ENCODE measurements around the gene CNOT2.

The CNOT2 gene

DNA sequence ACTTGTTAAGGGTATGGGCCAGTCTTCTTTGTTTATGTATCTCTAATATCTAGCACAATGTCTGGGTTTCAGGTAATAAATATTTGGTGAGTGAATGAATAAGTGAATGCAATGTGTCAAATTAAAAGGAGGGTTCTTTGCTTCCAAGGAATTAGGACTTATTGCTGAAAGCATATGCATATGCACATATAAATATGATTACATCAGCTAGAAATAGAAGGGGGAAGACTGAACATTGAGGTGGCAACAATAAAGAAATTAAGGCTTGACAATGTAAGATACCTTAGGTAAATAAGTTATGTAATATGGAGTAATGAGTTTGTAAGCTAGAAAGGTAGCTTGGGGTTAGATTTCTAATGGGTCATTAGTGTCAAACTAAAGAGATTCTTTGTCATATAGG is 160.6 kb downstream of the CNOT2 start:
- Mint-ChIP-seq H3K4me1 (no peaks in the 10 kb centered on the region), H3K27me3 (ENCODE audit: low read depth, poor library complexity) (no peaks in the 10 kb centered on the region), H3K9me3 (no peaks in the 10 kb centered on the region), H3K4me3 (no peak overlapping the region), H3K27ac (no peak overlapping the region), H3K36me3 (ENCODE audit: low read depth) (peaks cover 67% of the 10 kb centered on the region)
- no peak for DNase-seq
- TF ChIP-seq, protein P1, sequence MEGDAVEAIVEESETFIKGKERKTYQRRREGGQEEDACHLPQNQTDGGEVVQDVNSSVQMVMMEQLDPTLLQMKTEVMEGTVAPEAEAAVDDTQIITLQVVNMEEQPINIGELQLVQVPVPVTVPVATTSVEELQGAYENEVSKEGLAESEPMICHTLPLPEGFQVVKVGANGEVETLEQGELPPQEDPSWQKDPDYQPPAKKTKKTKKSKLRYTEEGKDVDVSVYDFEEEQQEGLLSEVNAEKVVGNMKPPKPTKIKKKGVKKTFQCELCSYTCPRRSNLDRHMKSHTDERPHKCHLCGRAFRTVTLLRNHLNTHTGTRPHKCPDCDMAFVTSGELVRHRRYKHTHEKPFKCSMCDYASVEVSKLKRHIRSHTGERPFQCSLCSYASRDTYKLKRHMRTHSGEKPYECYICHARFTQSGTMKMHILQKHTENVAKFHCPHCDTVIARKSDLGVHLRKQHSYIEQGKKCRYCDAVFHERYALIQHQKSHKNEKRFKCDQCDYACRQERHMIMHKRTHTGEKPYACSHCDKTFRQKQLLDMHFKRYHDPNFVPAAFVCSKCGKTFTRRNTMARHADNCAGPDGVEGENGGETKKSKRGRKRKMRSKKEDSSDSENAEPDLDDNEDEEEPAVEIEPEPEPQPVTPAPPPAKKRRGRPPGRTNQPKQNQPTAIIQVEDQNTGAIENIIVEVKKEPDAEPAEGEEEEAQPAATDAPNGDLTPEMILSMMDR (IDR thresholded peaks at IDR 0.05): no peak
